K562 (cell line): ENCODE data around the gene HS3ST4. TPM values are rescaled to one million over a fixed set of nuclear protein-coding genes. Genes with fewer than 3 reads are reported as not detected.

Source experiments
- ATAC-seq: fragments of 200-7000 bp; cut with Tn5 transposase; 3 replicates; pipeline ENCODE4 v1.9.1; 2020; ENCODE audit warnings: moderate library complexity
- BruUV-seq: library from RNA; stranded (reverse); fragments of 400-500 nt; replicated peaks from 2 replicates; lab custom pipeline; 2021; lab: Mats Ljungman, UMichigan
- CTCF ChIA-PET: fragments of 300-600 bp; formaldehyde crosslinking; extraction: SDS; loops from one replicate; lab custom pipeline; 2021; ENCODE audit warnings: low intra/inter-chr PET ratio; lab: Yijun Ruan, JAX
- POLR2A ChIA-PET: fragments of 300-600, 350-650 bp; sonication (Branson Sonifier 250); formaldehyde crosslinking; extraction: SDS; loops from one replicate; lab custom pipeline; 2021; ENCODE audit warnings: antibody characterized with exemption, inconsistent platforms; lab: Yijun Ruan, JAX
- DNase-seq, 4 experiments: peaks; one replicate each; pipeline versions ENCODE4 v3.0.0 to v3.0.0-alpha.2; 2011 to 2018; ENCODE audit warnings: low spot score in 3 of 4, mixed read lengths in 3 of 4; ENCODE audit errors: extremely low read depth in 1 of 4
- FAIRE-seq: peaks from 2 replicates; lab custom pipeline; 2011; peaks lifted over from hg19 to GRCh38; lab: Jason Lieb, UNC
- H2AFZ ChIP-seq: 2 replicates; pipeline ENCODE4 v1.6.0; 2011; ENCODE audit warnings: low read depth, low read length, control low read depth, inconsistent platforms
- H3K27ac ChIP-seq: fragments of 200-600 bp; 3 replicates; pipeline ENCODE4 v1.8.0; 2011; ENCODE audit warnings: low read depth, mild to moderate bottlenecking, control low read depth, inconsistent platforms, low read length, moderate library complexity, mixed read lengths; ENCODE audit errors: extremely low read depth
- H3K27me3 ChIP-seq, 2 experiments: fragments of 300-600 bp in 1 of 2; 2 replicates in 1 of 2; 3 replicates in 1 of 2; pipeline versions ENCODE4 v1.6.0 to v1.8.0; 2011; ENCODE audit warnings: inconsistent platforms in 2 of 2, low read length in 2 of 2, mild to moderate bottlenecking in 1 of 2, mixed read lengths in 1 of 2, moderate library complexity in 1 of 2; ENCODE audit not compliant: control insufficient read depth in 2 of 2, insufficient read depth in 2 of 2
- H3K36me3 ChIP-seq: fragments of 300-600 bp; 3 replicates; pipeline ENCODE4 v1.8.0; 2011; ENCODE audit warnings: mild to moderate bottlenecking, low read length, inconsistent platforms; ENCODE audit not compliant: control insufficient read depth, insufficient read depth
- H3K4me1 ChIP-seq, 2 experiments: fragments of 200-600 bp in 1 of 2; replicated peaks in 1 of 2; 2 replicates in 1 of 2; 3 replicates in 1 of 2; pipeline versions ENCODE4 v1.5.1 to v1.8.0; 2011; ENCODE audit warnings: inconsistent platforms in 2 of 2, low read length in 2 of 2, mild to moderate bottlenecking in 1 of 2, mixed read lengths in 1 of 2, moderate library complexity in 1 of 2; ENCODE audit not compliant: control insufficient read depth in 2 of 2, insufficient read depth in 2 of 2
- H3K4me2 ChIP-seq: 2 replicates; pipeline ENCODE4 v1.6.1; 2011; ENCODE audit warnings: low read length, control low read depth, inconsistent platforms, mixed read lengths; ENCODE audit not compliant: insufficient read depth
- H3K4me3 ChIP-seq: fragments of 200-600 bp; sonication (generic), shearing (Covaris generic); 2 replicates; pipeline ENCODE4 v1.5.1; 2016; ENCODE audit warnings: control low read depth, inconsistent platforms
- H3K79me2 ChIP-seq: fragments of 200-600 bp; 3 replicates; pipeline ENCODE4 v1.8.0; 2011; ENCODE audit warnings: low read length, inconsistent platforms; ENCODE audit not compliant: control insufficient read depth, insufficient read depth
- H3K9ac ChIP-seq, 2 experiments: 2 replicates each; pipeline versions ENCODE4 v1.6.0 to v1.6.1; 2011; ENCODE audit warnings: low read depth in 2 of 2, low read length in 2 of 2, control low read depth in 1 of 2, inconsistent platforms in 1 of 2, mild to moderate bottlenecking in 1 of 2, mixed read lengths in 1 of 2; ENCODE audit not compliant: insufficient read depth in 1 of 2
- H3K9me1 ChIP-seq: one replicate; pipeline ENCODE4 v1.6.0; 2011; ENCODE audit warnings: inconsistent platforms, mild to moderate bottlenecking, low read length, moderate library complexity; ENCODE audit not compliant: control insufficient read depth, insufficient read depth
- H3K9me3 ChIP-seq: replicated peaks from 2 replicates; pipeline ENCODE4 v1.5.1; 2011; ENCODE audit warnings: low read depth, low read length, inconsistent platforms; ENCODE audit not compliant: control insufficient read depth, insufficient read depth
- H4K20me1 ChIP-seq: replicated peaks from 2 replicates; pipeline ENCODE4 v1.6.1; 2011; ENCODE audit warnings: low read length, inconsistent platforms, mixed read lengths; ENCODE audit not compliant: control insufficient read depth, insufficient read depth
- ETV1 ChIP-seq: fragments of 450-650 bp; conservative IDR thresholded peaks from 2 replicates; pipeline ENCODE4 v1.6.1; 2016; ENCODE audit warnings: missing genetic modification characterization, control low read depth, low read depth, missing compliant biosample characterization
- ETV6 ChIP-seq, 3 experiments: fragments of 150-350 bp in 1 of 3; sonication (generic) in 1 of 3; formaldehyde crosslinking in 1 of 3; IDR thresholded peaks; 2 replicates each; pipeline versions ENCODE4 v1.6.1 to v1.8.0; 2014 to 2022; ENCODE audit warnings: borderline replicate concordance in 2 of 3, low read depth in 2 of 3, antibody characterized with exemption in 1 of 3, low read length in 1 of 3, mild to moderate bottlenecking in 1 of 3, missing genetic modification reagents in 1 of 3
- HCFC1 ChIP-seq: IDR thresholded peaks from 2 replicates; pipeline ENCODE4 v1.6.1; 2012; ENCODE audit warnings: low read depth, low read length, improper control_type of control experiment
- KLF6 ChIP-seq: fragments of 250-450 bp; sonication (Bioruptor Pico); IDR thresholded peaks from 2 replicates; pipeline ENCODE4 v1.4.0; 2020; ENCODE audit warnings: mild to moderate bottlenecking, moderate library complexity, borderline replicate concordance
- MAFF ChIP-seq: IDR thresholded peaks from 2 replicates; pipeline ENCODE4 v1.6.1; 2012; ENCODE audit warnings: low read length, improper control_type of control experiment
- MCM3 ChIP-seq: fragments of 450-650 bp; IDR thresholded peaks from 2 replicates; pipeline ENCODE4 v1.6.1; 2016
- MEIS2 ChIP-seq: fragments of 450-650 bp; IDR thresholded peaks from 2 replicates; pipeline ENCODE4 v1.6.1; 2014; ENCODE audit warnings: mild to moderate bottlenecking; ENCODE audit not compliant: partially characterized antibody
- MXI1 ChIP-seq: IDR thresholded peaks from 2 replicates; pipeline ENCODE4 v1.6.1; 2011; ENCODE audit warnings: low read depth, mild to moderate bottlenecking, improper control_type of control experiment, low read length
- NRF1 ChIP-seq, 2 experiments: fragments of 450-650 bp; IDR thresholded peaks in 1 of 2; conservative IDR thresholded peaks in 1 of 2; 2 replicates each; pipeline ENCODE4 v1.6.1; 2014; ENCODE audit warnings: mild to moderate bottlenecking in 2 of 2
- U2AF1 ChIP-seq: fragments of 200-400 bp; formaldehyde crosslinking; optimal IDR thresholded peaks from 2 replicates; pipeline ENCODE3; 2017; ENCODE audit warnings: mild to moderate bottlenecking, low read depth, low read length, moderate library complexity
- XRCC3 ChIP-seq: fragments of 450-650 bp; IDR thresholded peaks from 2 replicates; pipeline ENCODE4 v1.6.1; 2017; ENCODE audit warnings: mild to moderate bottlenecking, moderate library complexity
- ZNF77 ChIP-seq: fragments of 250-450 bp; sonication (Bioruptor Pico); IDR thresholded peaks from 2 replicates; pipeline ENCODE4 v1.5.0; 2020
- WGBS: fragments of 100-300 bp; shearing (Covaris generic); methylation state at CpG from one replicate; pipeline ENCODE4 v1.1.6; 2016; ENCODE audit warnings: low coverage, mixed read lengths; ENCODE audit not compliant: insufficient coverage; ENCODE audit errors: missing lambda C conversion rate; 5-methylcytosine and 5-hydroxymethylcytosine counted together
- in situ Hi-C: fragments of 300-500 bp; cut with MboI; formaldehyde crosslinking; loops from 4 replicates; pipeline ENCODE4 v1.15.0; 2018; ENCODE audit warnings: inconsistent platforms, mixed read lengths
- intact Hi-C: fragments of 100-400 bp; cut with micrococcal nuclease; formaldehyde crosslinking; loops from 2 replicates; pipeline ENCODE4 v1.14.2; 2022
- polyA plus RNA-seq, 8 experiments: library from polyadenylated mRNA; depleted of rRNA in 4 of 8; stranded (reverse) in 5 of 8; unstranded in 3 of 8; fragments of >200 nt; fragmentation: Nextera tagmentation in 2 of 8; fragmentation: Illumina TruSeq in 1 of 8; extraction: Ambion mirVana in 2 of 8; extraction: Trizol in 1 of 8; gene quantifications; 2 replicates each; pipeline versions ENCODE4 v1.2.1 to v1.2.3, GENCODE V29; 2011 to 2014; ENCODE audit warnings: inconsistent platforms in 1 of 8, missing spikeins in 1 of 8
- total RNA-seq, 7 experiments: library from RNA; depleted of rRNA in 6 of 7; stranded (reverse); fragments of >200 nt in 6 of 7; fragmentation: Illumina TruSeq in 2 of 7; extraction: Trizol in 2 of 7; gene quantifications; 2 replicates each; pipeline versions ENCODE4 v1.2.1 to v1.2.3, GENCODE V29; 2011 to 2021; ENCODE audit warnings: low replicate concordance in 1 of 7
- TF ChIP-seq, protein P1 (sequence below): IDR thresholded peaks from 3 replicates; pipeline ENCODE4 v1.6.1; 2011; ENCODE audit warnings: borderline replicate concordance, mild to moderate bottlenecking, moderate library complexity; ENCODE audit not compliant: insufficient read length; ENCODE audit errors: extremely low read depth
- TF ChIP-seq, protein P2 (sequence below), 2 experiments: fragments of 450-650 bp in 1 of 2; IDR thresholded peaks; 2 replicates each; pipeline ENCODE4 v1.6.1; 2011 to 2017; ENCODE audit warnings: low read depth in 2 of 2, antibody characterized with exemption in 1 of 2, borderline replicate concordance in 1 of 2, low read length in 1 of 2, mild to moderate bottlenecking in 1 of 2, mixed read lengths in 1 of 2; ENCODE audit not compliant: control insufficient read depth in 1 of 2
- TF ChIP-seq, protein P3 (sequence below), 2 experiments: fragments of 450-650 bp; IDR thresholded peaks; 2 replicates each; pipeline ENCODE4 v1.6.1; 2016

HS3ST4 gene
- total and polyA plus RNA-seq, 9 of the 15 experiments (the other 6 are each of a cell fraction or from before 2014, with no cell fraction given): not detected

DNA sequence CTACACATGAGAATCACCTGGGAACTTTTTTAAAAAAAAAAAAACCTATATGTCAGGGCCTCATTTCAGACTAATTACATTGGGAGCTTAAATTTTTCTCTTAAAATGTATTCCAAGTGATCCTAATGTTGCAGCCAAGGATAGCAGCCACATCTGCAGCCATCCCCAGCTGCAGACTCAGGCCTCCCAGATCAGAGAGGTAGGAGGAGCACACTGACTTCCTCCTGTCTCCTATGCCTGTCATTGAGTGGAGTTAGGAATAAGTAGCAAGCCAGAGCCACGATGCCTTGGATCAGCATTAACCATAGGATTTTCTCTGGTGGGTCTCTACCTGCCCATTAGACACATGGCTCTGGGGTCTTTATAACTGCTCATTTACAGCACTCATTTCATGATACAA, 463.5 kb downstream of the HS3ST4 start:
- intact Hi-C loops: no loop called here
- H3K27me3 ChIP-seq: no peaks in the 10 kb centered on the region
- no peaks in the 10 kb centered on the region for H3K9me3 ChIP-seq
- H3K4me2 ChIP-seq: no peak overlapping the region
- H4K20me1 ChIP-seq: no peaks in the 10 kb centered on the region
- DNase-seq: no peak
- H3K27ac ChIP-seq: no peak overlapping the region
- no peak for FAIRE-seq
- H3K9ac ChIP-seq: no peak overlapping the region
- no TSS peak for BruUV-seq
- no peak overlapping the region for H2AFZ ChIP-seq
- no peaks in the 10 kb centered on the region for H3K4me1 ChIP-seq
- CTCF ChIA-PET: no interaction called here
- 0% methylated on average over 1 of the region's 1 CpG for WGBS
- POLR2A ChIA-PET: no interaction called here
- ATAC-seq: no peak
- no peaks in the 10 kb centered on the region for H3K79me2 ChIP-seq
- no peak overlapping the region for H3K4me3 ChIP-seq
- H3K9me1 ChIP-seq: no peaks in the 10 kb centered on the region
- in situ Hi-C loops: no loop called here
- no peaks in the 10 kb centered on the region for H3K36me3 ChIP-seq
- TF ChIP-seq NRF1 (conservative IDR thresholded peaks at IDR 0.05 in 1 of 2, IDR thresholded peaks at IDR 0.05 in 1 of 2) (no peak), ETV1 (no peak), MCM3 (no peak), XRCC3 (no peak), ZNF77 (CRISPR knock-in tag) (no peak), U2AF1 (no peak), MAFF (no peak), MXI1 (no peak), KLF6 (no peak), ETV6 (IDR thresholded peaks at IDR 0.05; ENCODE audit: borderline replicate concordance in 1 of 2, low read depth in 2 of 2, low read length in 1 of 2) (no peak), ETV6 (CRISPR knock-in tag; IDR thresholded peaks at IDR 0.05; ENCODE audit: borderline replicate concordance) (no peak), HCFC1 (no peak), MEIS2 (no peak)
- TF ChIP-seq, protein P1, sequence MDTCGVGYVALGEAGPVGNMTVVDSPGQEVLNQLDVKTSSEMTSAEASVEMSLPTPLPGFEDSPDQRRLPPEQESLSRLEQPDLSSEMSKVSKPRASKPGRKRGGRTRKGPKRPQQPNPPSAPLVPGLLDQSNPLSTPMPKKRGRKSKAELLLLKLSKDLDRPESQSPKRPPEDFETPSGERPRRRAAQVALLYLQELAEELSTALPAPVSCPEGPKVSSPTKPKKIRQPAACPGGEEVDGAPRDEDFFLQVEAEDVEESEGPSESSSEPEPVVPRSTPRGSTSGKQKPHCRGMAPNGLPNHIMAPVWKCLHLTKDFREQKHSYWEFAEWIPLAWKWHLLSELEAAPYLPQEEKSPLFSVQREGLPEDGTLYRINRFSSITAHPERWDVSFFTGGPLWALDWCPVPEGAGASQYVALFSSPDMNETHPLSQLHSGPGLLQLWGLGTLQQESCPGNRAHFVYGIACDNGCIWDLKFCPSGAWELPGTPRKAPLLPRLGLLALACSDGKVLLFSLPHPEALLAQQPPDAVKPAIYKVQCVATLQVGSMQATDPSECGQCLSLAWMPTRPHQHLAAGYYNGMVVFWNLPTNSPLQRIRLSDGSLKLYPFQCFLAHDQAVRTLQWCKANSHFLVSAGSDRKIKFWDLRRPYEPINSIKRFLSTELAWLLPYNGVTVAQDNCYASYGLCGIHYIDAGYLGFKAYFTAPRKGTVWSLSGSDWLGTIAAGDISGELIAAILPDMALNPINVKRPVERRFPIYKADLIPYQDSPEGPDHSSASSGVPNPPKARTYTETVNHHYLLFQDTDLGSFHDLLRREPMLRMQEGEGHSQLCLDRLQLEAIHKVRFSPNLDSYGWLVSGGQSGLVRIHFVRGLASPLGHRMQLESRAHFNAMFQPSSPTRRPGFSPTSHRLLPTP: no peak
- TF ChIP-seq, protein P2, sequence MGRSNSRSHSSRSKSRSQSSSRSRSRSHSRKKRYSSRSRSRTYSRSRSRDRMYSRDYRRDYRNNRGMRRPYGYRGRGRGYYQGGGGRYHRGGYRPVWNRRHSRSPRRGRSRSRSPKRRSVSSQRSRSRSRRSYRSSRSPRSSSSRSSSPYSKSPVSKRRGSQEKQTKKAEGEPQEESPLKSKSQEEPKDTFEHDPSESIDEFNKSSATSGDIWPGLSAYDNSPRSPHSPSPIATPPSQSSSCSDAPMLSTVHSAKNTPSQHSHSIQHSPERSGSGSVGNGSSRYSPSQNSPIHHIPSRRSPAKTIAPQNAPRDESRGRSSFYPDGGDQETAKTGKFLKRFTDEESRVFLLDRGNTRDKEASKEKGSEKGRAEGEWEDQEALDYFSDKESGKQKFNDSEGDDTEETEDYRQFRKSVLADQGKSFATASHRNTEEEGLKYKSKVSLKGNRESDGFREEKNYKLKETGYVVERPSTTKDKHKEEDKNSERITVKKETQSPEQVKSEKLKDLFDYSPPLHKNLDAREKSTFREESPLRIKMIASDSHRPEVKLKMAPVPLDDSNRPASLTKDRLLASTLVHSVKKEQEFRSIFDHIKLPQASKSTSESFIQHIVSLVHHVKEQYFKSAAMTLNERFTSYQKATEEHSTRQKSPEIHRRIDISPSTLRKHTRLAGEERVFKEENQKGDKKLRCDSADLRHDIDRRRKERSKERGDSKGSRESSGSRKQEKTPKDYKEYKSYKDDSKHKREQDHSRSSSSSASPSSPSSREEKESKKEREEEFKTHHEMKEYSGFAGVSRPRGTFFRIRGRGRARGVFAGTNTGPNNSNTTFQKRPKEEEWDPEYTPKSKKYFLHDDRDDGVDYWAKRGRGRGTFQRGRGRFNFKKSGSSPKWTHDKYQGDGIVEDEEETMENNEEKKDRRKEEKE (IDR thresholded peaks at IDR 0.05; ENCODE audit: borderline replicate concordance in 1 of 2, control insufficient read depth in 1 of 2, low read depth in 2 of 2, low read length in 1 of 2): no peak
- TF ChIP-seq, protein P3, sequence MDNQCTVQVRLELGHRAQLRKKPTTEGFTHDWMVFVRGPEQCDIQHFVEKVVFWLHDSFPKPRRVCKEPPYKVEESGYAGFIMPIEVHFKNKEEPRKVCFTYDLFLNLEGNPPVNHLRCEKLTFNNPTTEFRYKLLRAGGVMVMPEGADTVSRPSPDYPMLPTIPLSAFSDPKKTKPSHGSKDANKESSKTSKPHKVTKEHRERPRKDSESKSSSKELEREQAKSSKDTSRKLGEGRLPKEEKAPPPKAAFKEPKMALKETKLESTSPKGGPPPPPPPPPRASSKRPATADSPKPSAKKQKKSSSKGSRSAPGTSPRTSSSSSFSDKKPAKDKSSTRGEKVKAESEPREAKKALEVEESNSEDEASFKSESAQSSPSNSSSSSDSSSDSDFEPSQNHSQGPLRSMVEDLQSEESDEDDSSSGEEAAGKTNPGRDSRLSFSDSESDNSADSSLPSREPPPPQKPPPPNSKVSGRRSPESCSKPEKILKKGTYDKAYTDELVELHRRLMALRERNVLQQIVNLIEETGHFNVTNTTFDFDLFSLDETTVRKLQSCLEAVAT (IDR thresholded peaks at IDR 0.05): no peak
